GM23338 (cell line): ENCODE measurements around the gene IRF2BPL. TPM values are rescaled to one million over a fixed set of nuclear protein-coding genes. Genes with fewer than 3 reads are reported as not detected.
A peak's percentile ranks its signal among the peaks of the same experiment; 100 is the strongest.

Source experiments
- ATAC-seq: fragments of 200-7000 bp; cut with Tn5 transposase; 3 replicates; pipeline ENCODE4 v1.9.1; 2020
- DNase-seq: peaks from one replicate; pipeline ENCODE4 v3.0.0-alpha.2; 2015; ENCODE audit warnings: low spot score
- H2AFZ ChIP-seq: fragments of 200-600 bp; sonication (generic); 2 replicates; pipeline ENCODE4 v1.8.0; 2016; ENCODE audit warnings: antibody characterized with exemption, mild to moderate bottlenecking, moderate library complexity
- H3F3A ChIP-seq: fragments of 200-600 bp; sonication (generic); replicated peaks from 2 replicates; pipeline ENCODE4 v1.8.0; 2017; ENCODE audit warnings: antibody characterized with exemption, mixed run types, low read depth
- H3K27ac ChIP-seq: fragments of 200-600 bp; sonication (generic); 2 replicates; pipeline ENCODE4 v1.6.1; 2016; ENCODE audit warnings: low read depth
- H3K27me3 ChIP-seq: fragments of 200-600 bp; sonication (generic); 2 replicates; pipeline ENCODE4 v1.8.0; 2016; ENCODE audit warnings: mild to moderate bottlenecking, mixed run types, moderate library complexity; ENCODE audit not compliant: insufficient read depth
- H3K36me3 ChIP-seq: fragments of 200-600 bp; sonication (generic); 2 replicates; pipeline ENCODE4 v1.8.0; 2016; ENCODE audit warnings: mild to moderate bottlenecking; ENCODE audit not compliant: insufficient read depth
- H3K4me1 ChIP-seq: fragments of 200-600 bp; sonication (generic); 2 replicates; pipeline ENCODE4 v1.8.0; 2016; ENCODE audit warnings: mild to moderate bottlenecking, moderate library complexity; ENCODE audit not compliant: insufficient read depth
- H3K4me2 ChIP-seq: fragments of 200-600 bp; sonication (generic); 2 replicates; pipeline ENCODE4 v1.7.1; 2017; ENCODE audit warnings: mixed run types
- H3K4me3 ChIP-seq: fragments of 200-600 bp; sonication (generic); 2 replicates; pipeline ENCODE4 v1.6.1; 2016; ENCODE audit warnings: mixed run types
- H3K79me2 ChIP-seq: fragments of 200-600 bp; sonication (generic); replicated peaks from 2 replicates; pipeline ENCODE4 v1.8.0; 2017; ENCODE audit warnings: mild to moderate bottlenecking; ENCODE audit not compliant: insufficient read depth
- H3K9me2 ChIP-seq: fragments of 200-600 bp; sonication (generic); 2 replicates; pipeline ENCODE4 v1.8.0; 2017; ENCODE audit not compliant: insufficient read depth
- H4K20me1 ChIP-seq: fragments of 200-600 bp; sonication (generic); replicated peaks from 2 replicates; pipeline ENCODE4 v1.8.0; 2017; ENCODE audit warnings: mild to moderate bottlenecking; ENCODE audit not compliant: insufficient read depth
- H3K27ac Mint-ChIP-seq: 2 replicates; pipeline ENCODE4 v1.8.0; 2020; ENCODE audit warnings: inconsistent platforms, mild to moderate bottlenecking, moderate library complexity, mixed read lengths
- H3K27me3 Mint-ChIP-seq: 3 replicates; pipeline ENCODE4 v1.8.0; 2022; ENCODE audit warnings: low read depth, mild to moderate bottlenecking, moderate library complexity, mixed read lengths, inconsistent platforms; ENCODE audit not compliant: insufficient read depth, poor library complexity
- H3K36me3 Mint-ChIP-seq: 3 replicates; pipeline ENCODE4 v1.8.0; 2021; ENCODE audit warnings: low read depth, mild to moderate bottlenecking, inconsistent platforms, moderate library complexity, mixed read lengths
- H3K4me1 Mint-ChIP-seq: 3 replicates; pipeline ENCODE4 v1.8.0; 2020; ENCODE audit warnings: mild to moderate bottlenecking, inconsistent platforms, mixed read lengths
- H3K4me3 Mint-ChIP-seq: 3 replicates; pipeline ENCODE4 v1.8.0; 2021; ENCODE audit warnings: moderate library complexity, mild to moderate bottlenecking, inconsistent platforms, mixed read lengths
- H3K9me3 Mint-ChIP-seq: 3 replicates; pipeline ENCODE4 v1.8.0; 2020; ENCODE audit warnings: moderate library complexity, mild to moderate bottlenecking, inconsistent platforms, mixed read lengths
- CREB1 ChIP-seq: fragments of 250-450 bp; sonication (Bioruptor Pico); IDR thresholded peaks from 2 replicates; pipeline ENCODE4 v1.5.0; 2020; ENCODE audit warnings: low read depth, mild to moderate bottlenecking, moderate library complexity
- CTCF ChIP-seq, 2 experiments: fragments of 200-600 bp in 1 of 2; sonication (generic) in 1 of 2; conservative IDR thresholded peaks; 2 replicates each; pipeline versions ENCODE4 v1.5.1 to v1.6.1; 2016 to 2017; ENCODE audit warnings: antibody characterized with exemption in 2 of 2, low read depth in 2 of 2, mild to moderate bottlenecking in 2 of 2, moderate library complexity in 1 of 2
- EZH2 ChIP-seq: fragments of 200-600 bp; sonication (generic); IDR thresholded peaks from one replicate; pipeline ENCODE4 v1.8.0; 2017; ENCODE audit warnings: antibody characterized with exemption, mild to moderate bottlenecking, low read depth; ENCODE audit not compliant: unreplicated experiment
- EZH2phosphoT487 ChIP-seq: fragments of 200-600 bp; sonication (generic); IDR thresholded peaks from one replicate; pipeline ENCODE4 v1.8.1; 2018; ENCODE audit warnings: antibody characterized with exemption; ENCODE audit not compliant: unreplicated experiment
- POLR2AphosphoS5 ChIP-seq: IDR thresholded peaks from 2 replicates; pipeline ENCODE4 v1.6.1; 2016; ENCODE audit warnings: antibody characterized with exemption, low read depth
- STAT1 ChIP-seq: IDR thresholded peaks from one replicate; pipeline ENCODE4 v1.6.1; 2016; ENCODE audit warnings: antibody characterized with exemption; ENCODE audit not compliant: unreplicated experiment
- ZNF331 ChIP-seq: fragments of 250-450 bp; sonication (Bioruptor Pico); IDR thresholded peaks from 2 replicates; pipeline ENCODE4 v1.5.0; 2020; ENCODE audit warnings: low read depth, mild to moderate bottlenecking, moderate library complexity
- ZNF462 ChIP-seq: fragments of 250-450 bp; sonication (Bioruptor Pico); IDR thresholded peaks from 2 replicates; pipeline ENCODE4 v1.5.0; 2020; ENCODE audit warnings: mild to moderate bottlenecking, moderate library complexity
- polyA plus RNA-seq: library from polyadenylated mRNA; unstranded; fragments of >200 nt; fragmentation: Nextera tagmentation; extraction: Ambion mirVana; gene quantifications from 2 replicates; pipeline ENCODE4 v1.2.1, GENCODE V29; 2016
- total RNA-seq: library from RNA; depleted of rRNA; stranded (reverse); fragments of >200 nt; shearing (Covaris generic); gene quantifications from 2 replicates; pipeline ENCODE4 v1.2.3, GENCODE V29; 2014
- TF ChIP-seq, protein P1 (sequence below): IDR thresholded peaks from 2 replicates; pipeline ENCODE4 v1.6.1; 2016; ENCODE audit warnings: antibody characterized with exemption
- TF ChIP-seq, protein P2 (sequence below): IDR thresholded peaks from one replicate; pipeline ENCODE4 v1.6.1; 2018; ENCODE audit warnings: antibody characterized with exemption; ENCODE audit not compliant: unreplicated experiment

IRF2BPL gene
- total and polyA plus RNA-seq, 2 experiments from 2014 or later: 11.2 to 119 TPM

DNA sequence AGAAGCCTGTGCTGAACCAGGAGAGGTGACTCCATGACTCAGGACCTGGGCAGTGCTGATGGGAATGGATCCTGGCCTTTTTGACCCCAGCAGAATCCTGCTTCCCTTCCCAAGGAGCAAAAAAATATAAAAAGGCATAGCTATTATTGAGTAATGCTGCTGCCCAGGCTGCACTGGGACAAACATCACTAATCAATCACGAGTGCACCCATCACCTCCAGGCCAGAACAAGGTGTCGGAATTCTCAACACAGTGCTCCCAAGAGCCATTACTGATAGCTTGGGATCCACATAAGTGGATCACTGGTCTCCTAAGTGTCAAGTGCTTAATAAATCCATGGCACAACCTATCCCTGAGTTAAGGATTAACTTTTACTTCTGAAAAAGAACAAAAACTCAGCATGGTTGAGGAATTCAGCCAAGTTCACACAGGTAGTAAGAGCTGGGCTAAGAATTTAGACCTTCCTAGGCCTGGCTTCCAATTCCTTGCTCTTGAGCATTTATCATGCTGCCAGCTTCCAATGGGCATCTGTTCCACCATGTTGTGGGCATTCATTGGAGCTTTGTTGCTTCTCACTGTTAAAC lies 31.9 kb downstream of the IRF2BPL start:
- H3K27me3 Mint-ChIP-seq: peaks cover 14% of the 10 kb centered on the region
- no peaks in the 10 kb centered on the region for H3K79me2 ChIP-seq
- no peak overlapping the region for H3K4me3 Mint-ChIP-seq
- H3K27me3 ChIP-seq: no peaks in the 10 kb centered on the region
- H3K4me1 ChIP-seq: peaks cover 41% of the 10 kb centered on the region
- peaks cover 7% of the 10 kb centered on the region; the same call in 1 of the 2 replicates for H3F3A ChIP-seq
- 0 out of 2 replicates have a peak overlapping the region, but pooled peaks have one; percentile 52 for H2AFZ ChIP-seq
- H3K4me1 Mint-ChIP-seq: peaks cover 50% of the 10 kb centered on the region
- ATAC-seq: no peak
- H3K27ac Mint-ChIP-seq: no peak overlapping the region
- peak overlapping the region; percentile 64 for H3K4me2 ChIP-seq
- H3K27ac ChIP-seq: no peak overlapping the region
- DNase-seq: no peak
- TF ChIP-seq, protein P1, sequence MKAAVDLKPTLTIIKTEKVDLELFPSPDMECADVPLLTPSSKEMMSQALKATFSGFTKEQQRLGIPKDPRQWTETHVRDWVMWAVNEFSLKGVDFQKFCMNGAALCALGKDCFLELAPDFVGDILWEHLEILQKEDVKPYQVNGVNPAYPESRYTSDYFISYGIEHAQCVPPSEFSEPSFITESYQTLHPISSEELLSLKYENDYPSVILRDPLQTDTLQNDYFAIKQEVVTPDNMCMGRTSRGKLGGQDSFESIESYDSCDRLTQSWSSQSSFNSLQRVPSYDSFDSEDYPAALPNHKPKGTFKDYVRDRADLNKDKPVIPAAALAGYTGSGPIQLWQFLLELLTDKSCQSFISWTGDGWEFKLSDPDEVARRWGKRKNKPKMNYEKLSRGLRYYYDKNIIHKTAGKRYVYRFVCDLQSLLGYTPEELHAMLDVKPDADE: no peak
- no peak for TF ChIP-seq ZNF331 (CRISPR knock-in tag)
- TF ChIP-seq CREB1 (CRISPR knock-in tag): no peak
- TF ChIP-seq EZH2phosphoT487: no peak
- no peak for TF ChIP-seq CTCF (conservative IDR thresholded peaks at IDR 0.05; ENCODE audit: low read depth in 2 of 2)
- TF ChIP-seq, protein P2, sequence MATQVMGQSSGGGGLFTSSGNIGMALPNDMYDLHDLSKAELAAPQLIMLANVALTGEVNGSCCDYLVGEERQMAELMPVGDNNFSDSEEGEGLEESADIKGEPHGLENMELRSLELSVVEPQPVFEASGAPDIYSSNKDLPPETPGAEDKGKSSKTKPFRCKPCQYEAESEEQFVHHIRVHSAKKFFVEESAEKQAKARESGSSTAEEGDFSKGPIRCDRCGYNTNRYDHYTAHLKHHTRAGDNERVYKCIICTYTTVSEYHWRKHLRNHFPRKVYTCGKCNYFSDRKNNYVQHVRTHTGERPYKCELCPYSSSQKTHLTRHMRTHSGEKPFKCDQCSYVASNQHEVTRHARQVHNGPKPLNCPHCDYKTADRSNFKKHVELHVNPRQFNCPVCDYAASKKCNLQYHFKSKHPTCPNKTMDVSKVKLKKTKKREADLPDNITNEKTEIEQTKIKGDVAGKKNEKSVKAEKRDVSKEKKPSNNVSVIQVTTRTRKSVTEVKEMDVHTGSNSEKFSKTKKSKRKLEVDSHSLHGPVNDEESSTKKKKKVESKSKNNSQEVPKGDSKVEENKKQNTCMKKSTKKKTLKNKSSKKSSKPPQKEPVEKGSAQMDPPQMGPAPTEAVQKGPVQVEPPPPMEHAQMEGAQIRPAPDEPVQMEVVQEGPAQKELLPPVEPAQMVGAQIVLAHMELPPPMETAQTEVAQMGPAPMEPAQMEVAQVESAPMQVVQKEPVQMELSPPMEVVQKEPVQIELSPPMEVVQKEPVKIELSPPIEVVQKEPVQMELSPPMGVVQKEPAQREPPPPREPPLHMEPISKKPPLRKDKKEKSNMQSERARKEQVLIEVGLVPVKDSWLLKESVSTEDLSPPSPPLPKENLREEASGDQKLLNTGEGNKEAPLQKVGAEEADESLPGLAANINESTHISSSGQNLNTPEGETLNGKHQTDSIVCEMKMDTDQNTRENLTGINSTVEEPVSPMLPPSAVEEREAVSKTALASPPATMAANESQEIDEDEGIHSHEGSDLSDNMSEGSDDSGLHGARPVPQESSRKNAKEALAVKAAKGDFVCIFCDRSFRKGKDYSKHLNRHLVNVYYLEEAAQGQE: no peak
- no peak for TF ChIP-seq ZNF462
- no peak for TF ChIP-seq POLR2AphosphoS5
- TF ChIP-seq EZH2: no peak
- no peak for TF ChIP-seq STAT1
- no peaks in the 10 kb centered on the region for H3K9me2 ChIP-seq
- H3K9me3 Mint-ChIP-seq: no peaks in the 10 kb centered on the region
- no peaks in the 10 kb centered on the region for H3K36me3 ChIP-seq
- H4K20me1 ChIP-seq: no peaks in the 10 kb centered on the region
- no peak overlapping the region for H3K4me3 ChIP-seq
- no peaks in the 10 kb centered on the region for H3K36me3 Mint-ChIP-seq
